Fibroblast of skin of right biceps (primary cell): ENCODE data around the gene ABHD13.
A peak's percentile ranks its signal among the peaks of the same experiment; 100 is the strongest.
"Not testable (repeated sequence)": the region's sequence is repeated elsewhere in the genome, so short reads cannot be mapped to it uniquely, and the experiment has no call there.

Source experiments
- DNase-seq: peaks from one replicate; pipeline ENCODE4 v3.0.0-alpha.2; 2013

The ABHD13 gene

GRCh38 chr13:108225440-108225839, 7.2 kb downstream of the ABHD13 start:
- no peak for DNase-seq

DNA sequence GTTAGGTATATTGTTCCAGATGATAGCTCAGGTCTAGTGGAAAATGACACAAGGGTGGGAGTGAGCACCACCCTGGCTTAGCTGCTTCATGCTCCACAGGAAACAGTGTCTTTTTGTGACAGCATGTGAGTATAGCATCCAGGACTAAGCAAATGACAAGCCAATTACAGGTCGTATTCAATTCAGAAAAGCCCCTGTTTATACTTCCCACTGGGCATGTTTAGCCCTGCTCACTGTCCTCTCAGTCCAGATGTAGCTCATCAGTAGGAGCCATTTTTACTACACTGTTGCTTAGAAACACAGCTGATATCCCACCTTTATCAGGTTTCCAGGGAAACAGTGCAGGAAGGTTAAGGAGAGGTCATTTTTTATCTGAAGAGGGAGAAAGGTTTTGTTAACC, 8.0 kb downstream of the ABHD13 start:
- DNase-seq: no peak

DNA sequence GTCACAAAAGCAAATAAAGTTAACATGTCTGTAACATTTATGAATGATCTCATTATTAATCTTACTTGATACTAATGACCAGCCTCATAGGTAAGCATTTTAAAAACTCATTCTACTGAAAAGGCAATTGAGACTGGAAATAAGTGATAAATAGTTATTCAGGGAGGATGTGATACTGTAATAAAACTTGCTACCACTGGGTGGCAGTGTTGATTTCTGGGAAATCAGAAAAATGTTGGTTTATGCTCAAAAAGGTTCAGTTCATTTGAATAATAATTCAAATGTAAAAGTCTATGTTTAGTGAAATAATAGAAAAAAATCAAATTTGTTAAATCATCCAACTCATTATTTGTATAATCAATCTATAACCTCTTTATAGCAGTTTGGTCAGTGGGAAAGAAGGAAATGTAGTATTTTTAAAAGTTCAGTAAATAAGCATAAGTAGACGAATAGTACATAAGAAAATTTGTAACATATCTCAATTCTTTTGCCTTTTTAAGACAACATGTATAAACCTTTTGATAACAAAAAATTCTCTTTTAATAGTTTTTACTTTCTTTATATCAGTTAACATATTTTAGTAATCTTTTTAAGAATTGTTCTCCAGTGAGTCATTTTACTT, 9.6 kb downstream of the ABHD13 start:
- DNase-seq: peak; percentile 25

DNA sequence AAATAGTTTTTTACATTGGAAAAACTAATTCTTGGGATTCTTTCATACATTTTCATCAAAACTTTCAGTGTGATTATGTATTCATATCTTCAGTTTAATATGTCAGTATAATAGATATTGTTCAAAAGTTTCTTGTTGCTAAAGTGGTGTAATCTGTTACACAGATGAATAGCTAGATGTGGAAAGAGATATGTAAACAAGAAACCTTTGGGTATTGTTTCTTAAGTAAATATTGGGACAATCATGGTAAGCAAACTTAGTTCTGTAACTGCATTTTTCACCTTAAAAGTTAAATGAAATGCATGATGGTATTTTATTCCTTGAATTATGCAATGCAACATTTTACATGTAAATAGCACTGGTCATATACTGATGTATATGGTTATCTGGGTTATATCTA, 12.2 kb downstream of the ABHD13 start:
- no peak for DNase-seq

DNA sequence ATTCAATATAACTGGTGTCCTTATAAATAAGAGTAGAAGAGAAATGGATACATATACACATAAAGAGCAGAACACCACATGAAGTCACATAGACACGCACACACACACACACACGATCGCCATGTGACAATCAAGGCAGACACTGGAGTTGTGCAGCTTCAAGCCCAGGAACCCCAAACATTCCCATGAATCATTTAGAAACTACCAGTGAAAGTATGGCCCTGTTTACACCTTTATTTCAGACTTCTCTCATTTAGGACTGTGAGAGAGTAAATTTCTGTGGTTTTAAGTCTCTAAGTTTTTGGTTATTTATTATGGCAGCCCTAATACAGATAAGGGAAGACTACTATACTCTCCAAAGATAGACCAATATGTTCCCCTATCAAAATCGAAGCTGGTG, 31.0 kb downstream of the ABHD13 start:
- DNase-seq: no peak

DNA sequence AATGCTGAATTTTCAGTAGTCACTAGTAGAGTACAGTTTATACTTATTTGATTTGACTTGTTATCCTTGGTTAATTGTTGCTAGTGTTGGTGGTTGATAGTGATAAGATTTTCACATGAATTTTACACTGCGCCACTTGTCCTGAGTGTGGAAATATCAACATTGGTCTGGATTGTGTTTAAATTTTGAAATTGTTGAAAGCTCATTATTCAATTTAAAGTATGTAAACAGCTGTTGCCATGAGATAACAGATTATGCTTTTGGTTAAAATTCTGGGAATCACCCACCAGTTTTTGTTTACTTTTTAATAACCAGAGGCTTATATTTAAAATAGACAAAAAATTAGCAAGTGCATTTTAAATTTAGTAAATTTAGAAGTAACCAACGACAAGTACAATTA, 39.1 kb downstream of the ABHD13 start:
- DNase-seq: no peak

- no peak for DNase-seq
Observed at GRCh38 chr13:108263621-108264355, 45.6 kb downstream of the ABHD13 start.

- DNase-seq: no peak
Observed at GRCh38 chr13:108266321-108266990, 48.3 kb downstream of the ABHD13 start.

DNA sequence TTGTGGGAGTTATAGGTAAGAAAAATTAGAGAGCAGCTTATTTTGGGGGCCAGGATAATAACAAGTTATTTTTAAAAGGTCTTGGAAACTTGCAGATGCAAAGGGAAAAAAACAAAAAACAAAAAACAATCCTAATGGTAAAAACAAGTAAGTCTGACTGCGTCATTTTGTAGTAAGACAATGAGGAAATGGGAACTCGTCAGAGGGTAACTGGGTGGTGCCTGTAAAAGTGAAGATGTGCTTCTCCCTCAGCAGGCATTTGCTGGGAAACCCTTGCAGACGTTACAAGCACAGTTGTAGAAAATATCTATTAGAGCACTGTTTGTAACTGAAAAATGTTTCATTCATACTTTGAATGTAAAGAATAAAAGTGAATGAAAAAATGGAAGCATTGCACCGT, 49.2 kb downstream of the ABHD13 start:
- no peak for DNase-seq

- not testable (repeated sequence) for DNase-seq
Observed at GRCh38 chr13:108267855-108268254, 49.7 kb downstream of the ABHD13 start.

GRCh38 chr13:108268466-108269112, 50.4 kb downstream of the ABHD13 start:
- no peak for DNase-seq

GRCh38 chr13:108269601-108270328, 51.6 kb downstream of the ABHD13 start, which contains the start of gene TNFSF13B:
TSS of gene TNFSF13B (plus strand) at chr13:108269718. CDS start at chr13:108269896, 178 bp downstream.
- DNase-seq: peak; percentile 7

GRCh38 chr13:108270442-108270841, 52.2 kb downstream of the ABHD13 start:
- DNase-seq: no peak

- DNase-seq: peak; percentile 8
Observed at GRCh38 chr13:108272333-108272732, 54.1 kb downstream of the ABHD13 start.

DNA sequence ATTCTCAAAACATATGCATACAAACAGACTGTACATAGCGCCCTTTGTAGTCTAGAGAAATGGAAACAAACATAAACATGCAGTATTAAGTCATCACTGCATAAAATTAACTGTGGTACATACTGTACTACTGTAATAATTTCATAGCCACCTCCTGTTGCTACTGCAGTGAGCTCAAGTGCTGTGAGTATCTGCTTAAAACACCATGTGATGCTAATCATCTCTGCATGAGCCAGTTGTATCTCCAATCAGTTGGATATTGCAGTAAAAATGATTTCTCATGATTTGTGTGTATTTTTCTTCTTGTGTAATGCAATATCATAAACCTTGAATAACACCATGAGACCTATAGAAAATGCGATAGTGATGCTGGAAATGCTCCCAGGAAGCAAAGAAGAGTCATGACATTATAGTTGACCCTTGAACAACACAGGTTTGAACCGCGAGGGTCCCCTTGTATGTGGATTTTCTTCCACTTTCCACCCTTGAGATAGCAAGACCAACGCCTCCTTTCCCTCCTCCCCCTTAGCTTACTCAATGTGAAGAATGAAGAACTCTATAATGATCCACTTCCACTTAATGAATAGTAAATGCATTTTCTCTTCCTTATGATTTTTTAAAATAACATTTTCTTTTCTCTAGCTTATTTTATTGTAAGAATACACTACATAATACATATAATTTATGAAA, 55.4 kb downstream of the ABHD13 start:
- DNase-seq: no peak

DNA sequence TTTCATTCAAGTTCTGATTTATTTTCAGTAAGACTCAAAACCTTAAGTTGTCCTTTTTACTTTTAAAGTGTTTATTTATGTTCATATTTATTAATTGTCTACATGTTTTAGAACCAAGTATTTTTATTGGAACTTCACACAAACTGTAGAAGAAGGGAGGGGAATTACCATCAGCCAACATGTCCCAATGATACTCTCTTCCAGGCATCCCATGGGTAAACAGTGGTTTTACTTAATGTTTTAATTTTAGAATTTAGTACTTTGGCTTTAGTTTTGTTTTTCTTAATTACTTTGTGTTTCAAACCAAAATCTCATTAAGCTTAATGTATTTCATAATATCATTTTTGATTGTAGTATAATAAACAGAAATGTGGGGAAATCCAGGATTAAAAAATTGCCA, 56.5 kb downstream of the ABHD13 start:
- DNase-seq: no peak

DNA sequence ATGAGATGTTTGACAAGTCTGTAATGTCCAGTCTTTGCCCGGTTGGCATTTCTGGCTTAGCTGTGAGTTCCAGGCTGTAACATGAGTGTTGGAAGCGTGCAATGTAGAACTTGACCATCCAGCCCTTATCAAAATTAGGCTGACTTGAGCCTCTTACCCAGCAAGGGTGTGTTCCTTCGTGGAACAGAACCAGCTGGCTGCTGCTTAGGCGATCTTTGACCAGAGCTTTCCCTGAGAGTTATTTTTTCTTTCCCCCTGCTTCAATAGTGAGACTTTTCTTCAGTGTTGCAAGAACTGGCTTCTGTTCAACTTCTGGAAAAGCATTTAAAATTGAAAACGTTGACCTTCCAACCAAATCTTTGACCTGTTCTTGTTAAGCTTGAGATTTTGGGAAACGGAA, 57.9 kb downstream of the ABHD13 start:
- no peak for DNase-seq

DNA sequence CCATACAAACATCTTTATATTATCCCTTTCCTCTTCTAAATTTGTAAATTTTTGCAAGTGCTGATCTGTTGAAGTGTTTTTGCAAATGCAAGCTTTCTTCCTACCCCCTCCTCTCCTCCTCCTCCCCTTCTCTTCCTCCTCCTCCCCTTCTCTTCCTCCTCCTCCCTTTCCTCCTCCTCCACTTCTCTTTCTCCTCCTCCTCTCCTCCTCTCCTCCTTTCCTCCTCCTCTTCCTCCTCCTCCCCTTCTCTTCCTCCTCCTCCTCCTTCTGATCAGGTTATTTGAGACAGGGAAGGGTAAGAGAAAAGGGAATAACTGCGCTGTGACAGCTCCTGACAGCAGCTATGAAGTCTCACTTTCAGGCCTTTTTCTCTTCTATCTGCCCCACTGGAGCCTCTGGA, 60.3 kb downstream of the ABHD13 start:
- no peak for DNase-seq

- no peak for DNase-seq
Observed at GRCh38 chr13:108281901-108282300, 63.7 kb downstream of the ABHD13 start.

DNA sequence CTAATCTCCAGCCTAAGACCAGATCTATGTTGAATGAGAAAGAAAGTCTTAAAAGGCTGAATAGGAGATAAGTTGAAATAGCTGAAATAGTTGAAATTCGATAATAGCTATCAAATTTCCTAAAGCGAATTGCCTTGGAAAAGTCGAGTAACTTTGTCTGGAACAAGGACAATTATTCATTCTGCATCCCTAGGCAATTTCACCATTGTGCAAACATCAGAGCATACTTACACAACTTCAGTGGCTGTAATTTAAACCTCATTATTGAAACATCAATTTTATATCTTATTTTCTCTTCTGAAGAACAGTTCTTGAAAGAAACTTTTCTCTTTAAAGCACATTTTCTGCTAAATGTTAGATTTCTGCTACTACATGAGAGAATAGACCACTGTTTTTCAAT, 64.9 kb downstream of the ABHD13 start:
- no peak for DNase-seq
